ENCODE data around the gene B4GALT1.

Gene B4GALT1

GRCh38 chr9:33116860-33117259 lies 50.3 kb downstream of the B4GALT1 start:
- DNase-seq (ENCODE audit: insufficient read length, low spot score) (no peak), FAIRE-seq (no peak)
- TF ChIP-seq CTCF (IDR thresholded peaks at IDR 0.05; ENCODE audit: insufficient read depth, missing control alignments) = no peak

GRCh38 chr9:33114746-33115145 lies 52.4 kb downstream of the B4GALT1 start:
- TF ChIP-seq CTCF (IDR thresholded peaks at IDR 0.05; ENCODE audit: insufficient read depth, missing control alignments) = no peak
- no peak for FAIRE-seq

GRCh38 chr9:33113799-33114547 lies 53.2 kb downstream of the B4GALT1 start:
- no peak for DNase-seq (ENCODE audit: insufficient read length, low spot score)
- FAIRE-seq = no peak
- TF ChIP-seq CTCF (IDR thresholded peaks at IDR 0.05; ENCODE audit: insufficient read depth, missing control alignments) = no peak

More at GRCh38 chr9:33114746-33115145, 52.4 kb downstream of the B4GALT1 start:
- no peak for DNase-seq (ENCODE audit: insufficient read length, low spot score)

GRCh38 chr9:33112094-33112493 lies 55.0 kb downstream of the B4GALT1 start:
- DNase-seq (ENCODE audit: insufficient read length, low spot score) = no peak
- no peak for FAIRE-seq
- no peak for TF ChIP-seq CTCF (IDR thresholded peaks at IDR 0.05; ENCODE audit: insufficient read depth, missing control alignments)

- FAIRE-seq (no peak), DNase-seq (ENCODE audit: insufficient read length, low spot score) (no peak)
- no peak for TF ChIP-seq CTCF (IDR thresholded peaks at IDR 0.05; ENCODE audit: insufficient read depth, missing control alignments)
Measured at GRCh38 chr9:33111631-33112030, 55.5 kb downstream of the B4GALT1 start.

GRCh38 chr9:33110686-33111085 lies 56.5 kb downstream of the B4GALT1 start:
- FAIRE-seq (no peak), DNase-seq (ENCODE audit: insufficient read length, low spot score) (no peak)
- TF ChIP-seq CTCF (IDR thresholded peaks at IDR 0.05; ENCODE audit: insufficient read depth, missing control alignments) = no peak

- DNase-seq (ENCODE audit: insufficient read length, low spot score) (no peak), FAIRE-seq (no peak)
- no peak for TF ChIP-seq CTCF (IDR thresholded peaks at IDR 0.05; ENCODE audit: insufficient read depth, missing control alignments)
Measured at GRCh38 chr9:33109850-33110595, 57.1 kb downstream of the B4GALT1 start.
